Cardiac fibroblast (primary cell): Measurements from ENCODE around the gene TTC6.
A peak's percentile ranks its signal among the peaks of the same experiment; 100 is the strongest.

Source experiments
- DNase-seq, 2 donors: peaks; one replicate each; pipeline versions ENCODE4 v3.0.0 to v3.0.0-alpha.2; 2010; ENCODE audit warnings: low read depth in 2 of 2
- H3K4me3 ChIP-seq, 2 donors: replicated peaks in 1 of 2; 1 replicate in 1 of 2; 2 replicates in 1 of 2; pipeline ENCODE4 v1.5.1; 2011; ENCODE audit warnings: low read depth in 2 of 2, low read length in 2 of 2, mild to moderate bottlenecking in 2 of 2, moderate library complexity in 1 of 2
- CTCF ChIP-seq: IDR thresholded peaks from one replicate; pipeline ENCODE4 v1.5.1; 2011; ENCODE audit warnings: low read depth, mild to moderate bottlenecking, low read length, inconsistent platforms

The TTC6 gene

GRCh38 chr14:37594238-37594970 lies 1.0 kb upstream of the TTC6 start:
- TF ChIP-seq CTCF, result peak; percentile 81
- DNase-seq, result peak; percentile 74 to 88
- peak overlapping the region; percentile 41 to 57 for H3K4me3 ChIP-seq

GRCh38 chr14:37595809-37596621 lies 586 bp downstream of the TTC6 start:
- no peak for TF ChIP-seq CTCF
- DNase-seq, result no peak
- peak overlapping the region in 1 of 2 donors; percentile 38 for H3K4me3 ChIP-seq

GRCh38 chr14:37596790-37597472 lies 1.5 kb downstream of the TTC6 start:
- no peak for TF ChIP-seq CTCF
- DNase-seq, result no peak
- H3K4me3 ChIP-seq, result no peak overlapping the region

- peak; percentile 57 for TF ChIP-seq CTCF
- no peak overlapping the region for H3K4me3 ChIP-seq
- DNase-seq, result no peak
Observed at GRCh38 chr14:37597538-37597913, 2.1 kb downstream of the TTC6 start.

GRCh38 chr14:37597914-37598746 lies 2.7 kb downstream of the TTC6 start:
- no peak for TF ChIP-seq CTCF
- DNase-seq, result no peak
- no peak overlapping the region for H3K4me3 ChIP-seq
